IPS-20b (cell line): ENCODE data around the gene ELP1.
A peak's percentile ranks its signal among the peaks of the same experiment; 100 is the strongest.

Experiments used
- H3K27ac ChIP-seq: one replicate; pipeline ENCODE4 v1.5.1; 2013; ENCODE audit warnings: low read length
- H3K27me3 ChIP-seq: 2 replicates; pipeline ENCODE4 v1.6.1; 2013; ENCODE audit warnings: mild to moderate bottlenecking, low read length, inconsistent platforms; ENCODE audit not compliant: insufficient read depth
- H3K36me3 ChIP-seq: 2 replicates; pipeline ENCODE4 v1.6.1; 2013; ENCODE audit warnings: low read depth, mild to moderate bottlenecking, inconsistent platforms, low read length, moderate library complexity; ENCODE audit not compliant: insufficient read depth
- H3K4me1 ChIP-seq: 2 replicates; pipeline ENCODE4 v1.6.1; 2013; ENCODE audit warnings: mild to moderate bottlenecking, control low read depth, inconsistent platforms, low read length, moderate library complexity; ENCODE audit not compliant: insufficient read depth
- H3K4me3 ChIP-seq: 2 replicates; pipeline ENCODE4 v1.5.1; 2013; ENCODE audit warnings: mild to moderate bottlenecking, low read length, inconsistent platforms
- H3K9ac ChIP-seq: 2 replicates; pipeline ENCODE4 v1.6.1; 2013; ENCODE audit warnings: low read depth, mild to moderate bottlenecking, inconsistent platforms, low read length, moderate library complexity
- H3K9me3 ChIP-seq: 2 replicates; pipeline ENCODE4 v1.6.1; 2013; ENCODE audit warnings: mild to moderate bottlenecking, low read depth, low read length, inconsistent platforms; ENCODE audit not compliant: insufficient read depth

The ELP1 gene

GRCh38 chr9:108956022-108956630 lies 22.2 kb upstream of the ELP1 start:
- no peaks in the 10 kb centered on the region for H3K27me3 ChIP-seq
- H3K4me3 ChIP-seq, result no peak overlapping the region
- H3K9ac ChIP-seq, result no peak overlapping the region
- H3K4me1 ChIP-seq, result no peaks in the 10 kb centered on the region
- no peaks in the 10 kb centered on the region for H3K9me3 ChIP-seq
- no peak overlapping the region for H3K27ac ChIP-seq
- peaks cover 13% of the 10 kb centered on the region; the same call in 1 of the 2 replicates for H3K36me3 ChIP-seq

- Histone ChIP-seq H3K27ac (no peak overlapping the region), H3K4me3 (no peak overlapping the region), H3K36me3 (peaks cover 13% of the 10 kb centered on the region; the same call in 1 of the 2 replicates), H3K27me3 (no peaks in the 10 kb centered on the region), H3K4me1 (no peaks in the 10 kb centered on the region), H3K9ac (no peak overlapping the region), H3K9me3 (no peaks in the 10 kb centered on the region)
These were observed 20.2 kb upstream of the ELP1 start for GRCh38 chr9:108953983-108954574.

- no peaks in the 10 kb centered on the region for H3K4me1 ChIP-seq
- H3K4me3 ChIP-seq, result no peak overlapping the region
- no peak overlapping the region for H3K9ac ChIP-seq
- no peak overlapping the region for H3K27ac ChIP-seq
- peaks cover 18% of the 10 kb centered on the region; the same call in 1 of the 2 replicates for H3K36me3 ChIP-seq
- H3K27me3 ChIP-seq, result no peaks in the 10 kb centered on the region
- no peaks in the 10 kb centered on the region for H3K9me3 ChIP-seq
These were observed 17.7 kb upstream of the ELP1 start for GRCh38 chr9:108951578-108951977.

GRCh38 chr9:108950168-108950567 lies 16.2 kb upstream of the ELP1 start:
- no peak overlapping the region for H3K9ac ChIP-seq
- H3K27me3 ChIP-seq, result no peaks in the 10 kb centered on the region
- H3K27ac ChIP-seq, result no peak overlapping the region
- H3K4me1 ChIP-seq, result no peaks in the 10 kb centered on the region
- no peak overlapping the region for H3K4me3 ChIP-seq
- no peaks in the 10 kb centered on the region for H3K9me3 ChIP-seq
- peaks cover 18% of the 10 kb centered on the region; the same call in 1 of the 2 replicates for H3K36me3 ChIP-seq

GRCh38 chr9:108939975-108940374 lies 6.1 kb upstream of the ELP1 start:
- H3K36me3 ChIP-seq, result peaks cover 40% of the 10 kb centered on the region
- no peak overlapping the region for H3K27ac ChIP-seq
- H3K9me3 ChIP-seq, result no peaks in the 10 kb centered on the region
- H3K4me1 ChIP-seq, result no peaks in the 10 kb centered on the region
- no peak overlapping the region for H3K4me3 ChIP-seq
- H3K27me3 ChIP-seq, result no peaks in the 10 kb centered on the region
- H3K9ac ChIP-seq, result no peak overlapping the region

- Histone ChIP-seq H3K27me3 (no peaks in the 10 kb centered on the region), H3K9ac (no peak overlapping the region), H3K27ac (no peak overlapping the region), H3K4me3 (no peak overlapping the region), H3K4me1 (peaks cover 3% of the 10 kb centered on the region; the same call in 1 of the 2 replicates), H3K9me3 (no peaks in the 10 kb centered on the region), H3K36me3 (peaks cover 31% of the 10 kb centered on the region)
These were observed 3.8 kb upstream of the ELP1 start for GRCh38 chr9:108937561-108938305.

GRCh38 chr9:108934323-108934893 lies 484 bp upstream of the ELP1 start, which contains the start of gene ABITRAM:
Gene ABITRAM (plus strand): TSS chr9:108934400. CDS start chr9:108934487, 87 bp downstream.
- Histone ChIP-seq H3K27ac (no peak within 1 kb of the TSS), H3K9me3 (no peaks in the 10 kb centered on the region), H3K36me3 (peaks cover 11% of the 10 kb centered on the region), H3K9ac (peak within 1 kb of the TSS; percentile 89), H3K4me1 (peaks cover 4% of the 10 kb centered on the region; the same call in 1 of the 2 replicates), H3K27me3 (no peaks in the 10 kb centered on the region), H3K4me3 (peak within 1 kb of the TSS; percentile 92)

GRCh38 chr9:108933231-108933717 lies 650 bp downstream of the ELP1 start:
- Histone ChIP-seq H3K36me3 (peaks cover 20% of the 10 kb centered on the region), H3K27ac (no peak overlapping the region), H3K9me3 (no peaks in the 10 kb centered on the region), H3K27me3 (no peaks in the 10 kb centered on the region), H3K9ac (peak overlapping the region; percentile 89), H3K4me3 (peak overlapping the region; percentile 92), H3K4me1 (peaks cover 4% of the 10 kb centered on the region; the same call in 1 of the 2 replicates)

GRCh38 chr9:108928386-108928785 lies 5.5 kb downstream of the ELP1 start:
- Histone ChIP-seq H3K27ac (no peak overlapping the region), H3K9me3 (no peaks in the 10 kb centered on the region), H3K27me3 (no peaks in the 10 kb centered on the region), H3K36me3 (peaks cover 67% of the 10 kb centered on the region), H3K4me3 (no peak overlapping the region), H3K9ac (no peak overlapping the region), H3K4me1 (peaks cover 4% of the 10 kb centered on the region; the same call in 1 of the 2 replicates)

- H3K4me3 ChIP-seq, result no peak overlapping the region
- H3K27me3 ChIP-seq, result no peaks in the 10 kb centered on the region
- H3K36me3 ChIP-seq, result peaks cover 91% of the 10 kb centered on the region
- no peak overlapping the region for H3K27ac ChIP-seq
- H3K9me3 ChIP-seq, result no peaks in the 10 kb centered on the region
- H3K4me1 ChIP-seq, result no peaks in the 10 kb centered on the region
- no peak overlapping the region for H3K9ac ChIP-seq
These were observed 9.5 kb downstream of the ELP1 start for GRCh38 chr9:108924466-108924865.

- Histone ChIP-seq H3K27me3 (no peaks in the 10 kb centered on the region), H3K27ac (no peak overlapping the region), H3K4me1 (no peaks in the 10 kb centered on the region), H3K9me3 (no peaks in the 10 kb centered on the region), H3K9ac (no peak overlapping the region), H3K36me3 (peaks cover 88% of the 10 kb centered on the region), H3K4me3 (no peak overlapping the region)
These were observed 12.7 kb downstream of the ELP1 start for GRCh38 chr9:108921200-108921599.
